ENCODE measurements around the gene ATXN1.

The ATXN1 gene

GRCh38 chr6:16696496-16696895, 64.8 kb downstream of the ATXN1 start:
- FAIRE-seq = no peak

- FAIRE-seq = no peak
Observed at GRCh38 chr6:16694781-16695578, 66.3 kb downstream of the ATXN1 start.

DNA sequence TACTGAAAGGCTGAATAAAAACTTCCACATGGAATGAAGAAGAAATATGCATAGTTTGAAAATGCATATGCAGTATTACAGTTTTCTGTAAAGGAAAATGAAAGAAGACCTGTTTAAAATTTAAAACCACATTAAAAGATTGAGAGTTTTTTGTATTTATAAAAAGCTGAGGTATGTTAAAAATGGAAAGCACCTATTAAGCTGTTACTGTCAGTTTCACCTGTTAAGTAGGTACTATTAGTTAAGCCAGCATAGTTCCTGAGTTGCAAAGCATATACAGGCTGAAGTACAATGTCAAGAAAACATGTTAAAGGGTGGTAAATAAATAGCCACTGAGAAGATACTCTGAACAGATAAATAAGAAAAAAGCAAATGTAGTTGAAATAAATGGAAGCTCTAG, 69.9 kb downstream of the ATXN1 start:
- FAIRE-seq = no peak

- FAIRE-seq = no peak
Observed at GRCh38 chr6:16690608-16691142, 70.6 kb downstream of the ATXN1 start.

DNA sequence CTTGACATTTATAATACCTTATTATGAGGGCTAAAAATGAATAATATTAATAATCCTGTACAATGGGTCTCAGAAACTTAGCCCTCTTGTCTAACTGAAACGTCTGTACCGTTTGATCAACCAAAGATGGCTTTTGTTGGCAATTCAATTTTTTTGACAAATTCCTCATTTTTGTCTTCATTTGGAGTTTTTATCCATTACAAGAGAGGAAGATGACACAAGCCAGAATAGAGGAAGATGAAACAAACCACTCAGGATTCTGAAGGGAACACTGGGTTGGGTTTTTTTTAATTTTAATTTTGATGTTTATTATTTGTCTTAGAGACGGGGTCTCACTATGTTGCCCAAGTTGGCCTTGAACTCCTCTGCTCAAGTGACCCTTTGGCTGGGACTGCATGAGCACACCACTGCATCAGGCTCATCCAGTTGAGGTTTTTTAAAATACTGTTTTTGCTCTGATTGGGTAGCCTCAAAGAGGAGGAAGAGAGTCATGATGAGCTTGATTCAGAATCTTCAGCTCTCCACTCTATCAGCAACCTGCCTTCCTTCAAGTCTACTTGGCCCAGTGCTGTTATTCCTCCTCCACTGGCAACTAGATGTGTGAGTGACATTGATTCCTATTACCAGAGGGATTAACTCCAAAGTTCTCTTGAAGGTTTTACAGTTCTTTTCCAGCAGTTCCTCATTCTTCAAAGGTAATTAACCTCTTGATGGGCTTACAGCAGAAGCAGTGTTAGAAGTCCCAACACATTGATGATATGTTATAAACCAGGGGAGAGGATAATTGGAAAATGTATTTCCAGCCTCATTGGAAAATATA, 71.3 kb downstream of the ATXN1 start:
- FAIRE-seq = no peak

GRCh38 chr6:16688984-16689636, 72.2 kb downstream of the ATXN1 start:
- no peak for FAIRE-seq

DNA sequence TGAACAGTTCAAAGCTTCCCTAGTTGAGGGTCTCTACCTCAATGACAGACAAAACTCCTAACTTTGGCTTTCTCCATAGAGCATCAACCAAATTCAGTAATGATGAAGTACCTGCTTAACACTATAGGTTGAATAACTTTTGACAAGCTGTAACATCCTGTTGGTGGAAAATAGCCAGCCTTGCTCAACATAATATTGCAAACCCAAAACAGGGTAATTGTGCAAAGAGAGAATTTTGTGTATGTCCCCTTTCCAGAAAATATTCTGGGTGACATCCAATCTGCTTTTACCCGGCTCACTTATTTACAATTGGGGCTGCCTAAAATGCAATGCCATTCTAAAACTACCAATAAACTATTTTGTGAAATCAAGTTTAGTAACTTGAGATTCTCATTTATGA, 72.8 kb downstream of the ATXN1 start:
- FAIRE-seq = no peak

- no peak for FAIRE-seq
Observed at GRCh38 chr6:16687045-16687444, 74.2 kb downstream of the ATXN1 start.

DNA sequence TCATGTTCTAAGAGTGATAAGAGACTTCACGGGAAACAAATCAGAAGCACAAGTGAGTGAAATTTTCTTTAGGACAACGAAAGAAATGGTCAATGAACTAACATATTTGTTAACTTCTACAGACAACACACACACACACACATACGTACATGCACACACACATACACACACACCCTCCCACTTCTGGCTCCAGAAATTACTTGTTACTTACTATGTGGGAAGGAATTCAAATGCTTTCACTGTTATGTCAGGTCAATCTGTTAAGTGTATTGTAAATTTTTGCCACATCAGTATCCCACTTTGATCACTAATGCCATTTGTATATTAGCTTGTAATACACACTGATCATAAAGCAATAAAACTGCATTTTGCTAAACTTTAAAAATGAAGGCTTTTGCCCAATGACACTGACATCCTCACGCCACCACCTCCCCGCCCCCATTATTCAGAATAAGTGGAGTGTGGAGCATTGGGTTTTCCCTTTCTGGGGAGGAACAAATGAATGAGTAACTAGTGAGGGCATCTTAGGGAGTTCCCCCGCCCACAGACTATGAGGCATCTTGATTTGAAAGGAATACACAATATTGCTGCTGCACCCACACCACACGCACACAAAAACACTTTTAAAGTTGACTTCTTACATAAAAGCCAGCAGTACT, 76.2 kb downstream of the ATXN1 start:
- no peak for FAIRE-seq

- no peak for FAIRE-seq
Observed at GRCh38 chr6:16684195-16684689, 77.0 kb downstream of the ATXN1 start.

DNA sequence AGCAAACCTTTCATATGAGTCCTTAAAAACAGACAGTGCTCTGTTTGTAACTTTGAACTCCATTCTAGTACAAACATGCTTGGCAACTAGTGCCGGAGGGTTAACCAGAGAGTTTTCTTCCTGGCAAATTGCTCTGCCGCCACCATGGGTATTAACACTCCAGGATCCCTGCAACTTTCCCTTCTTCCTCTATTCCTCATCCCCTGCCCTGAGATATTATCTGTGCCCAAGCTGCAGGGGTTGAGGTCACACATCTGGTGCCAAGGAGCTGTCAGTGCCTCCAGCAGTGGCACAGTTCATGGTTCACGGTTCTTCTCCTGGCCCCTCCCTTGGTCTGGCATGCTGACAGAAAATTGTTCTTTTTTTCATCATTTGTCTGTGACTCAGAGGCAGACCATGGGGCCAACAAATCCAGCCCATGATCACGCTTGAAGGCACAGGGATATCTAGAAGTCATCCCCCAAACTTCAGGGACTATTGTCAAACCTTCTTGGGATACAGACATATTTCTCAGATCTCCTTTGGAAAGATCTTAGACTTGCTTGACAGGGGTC, 77.5 kb downstream of the ATXN1 start:
- no peak for FAIRE-seq

- FAIRE-seq = no peak
Observed at GRCh38 chr6:16681260-16681873, 79.9 kb downstream of the ATXN1 start.

GRCh38 chr6:16679050-16679449, 82.2 kb downstream of the ATXN1 start:
- no peak for FAIRE-seq

DNA sequence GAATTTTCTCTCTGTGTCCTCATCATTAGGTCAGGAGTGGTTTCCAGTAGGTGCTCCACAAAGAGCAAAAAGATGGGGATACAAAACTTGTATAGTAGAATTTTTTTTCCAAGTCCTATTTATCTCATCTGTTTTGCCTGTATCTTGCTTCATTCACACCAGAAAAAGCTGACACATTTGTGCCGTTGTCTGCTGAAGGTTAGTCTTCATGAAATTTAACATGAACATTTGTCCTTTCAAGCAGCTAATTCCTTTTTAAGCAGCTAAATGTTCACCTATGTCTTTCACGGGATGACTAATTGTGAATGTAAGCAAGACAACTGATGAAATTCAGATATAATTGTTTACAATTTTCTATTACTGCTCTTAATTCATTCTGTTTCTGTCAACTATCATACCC, 83.8 kb downstream of the ATXN1 start:
- FAIRE-seq = no peak

DNA sequence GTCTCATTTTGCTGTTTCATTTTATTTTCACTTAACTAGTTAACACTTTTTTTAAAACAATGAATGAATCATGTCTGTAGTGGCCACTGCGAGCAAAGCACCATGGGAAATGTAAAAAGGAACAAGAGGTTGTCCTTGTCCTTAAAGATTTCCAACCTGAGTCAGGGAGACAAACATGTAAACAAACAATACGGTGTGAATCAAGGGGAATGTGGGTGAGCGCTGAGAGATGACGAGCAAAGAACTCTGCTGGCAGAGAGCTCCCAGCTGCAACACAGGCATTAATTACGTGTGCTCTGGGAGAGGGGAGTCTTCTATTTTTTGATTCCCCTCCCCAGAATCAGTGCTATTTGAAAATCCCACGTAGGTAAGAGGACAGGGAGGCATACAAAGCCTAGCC, 84.3 kb downstream of the ATXN1 start:
- FAIRE-seq = no peak

GRCh38 chr6:16676376-16676775, 84.9 kb downstream of the ATXN1 start:
- FAIRE-seq = no peak

GRCh38 chr6:16674801-16675392, 86.4 kb downstream of the ATXN1 start:
- no peak for FAIRE-seq

DNA sequence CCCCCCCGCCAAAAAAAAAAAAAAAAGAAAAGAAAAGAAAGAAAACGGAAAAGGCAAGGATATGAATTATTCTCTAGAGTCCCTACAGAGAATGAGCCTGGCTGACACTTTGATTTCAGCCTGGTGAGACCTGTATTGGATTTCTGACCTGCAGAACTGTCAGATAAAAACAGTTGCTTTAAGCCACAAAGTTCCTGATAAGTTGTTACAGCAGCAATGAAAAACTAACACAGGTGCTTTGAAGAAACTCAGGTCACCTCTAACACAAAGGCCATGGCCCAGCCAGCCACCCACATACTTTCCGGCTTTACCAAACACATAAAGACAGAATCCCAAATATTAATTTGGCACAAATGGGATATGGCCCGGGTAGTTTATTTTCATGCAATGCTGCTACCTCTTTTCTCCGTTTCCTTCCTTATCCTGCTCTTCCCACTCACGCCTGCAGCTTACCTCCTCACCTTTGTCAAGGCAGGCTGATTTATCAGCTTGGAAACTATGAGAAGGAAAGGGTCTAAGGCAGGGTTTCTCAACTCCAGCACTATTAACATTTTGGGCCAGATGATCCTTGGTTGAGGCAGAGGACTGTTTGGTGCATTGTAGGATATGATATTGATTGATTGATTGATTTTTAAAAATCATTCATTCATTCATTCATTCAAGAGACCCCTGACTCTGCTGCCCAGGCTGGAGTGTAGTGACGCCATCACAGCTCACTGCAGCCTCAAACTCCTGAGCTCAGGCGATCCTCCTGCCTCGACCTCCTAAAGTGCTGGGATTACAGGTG, 88.1 kb downstream of the ATXN1 start:
- no peak for FAIRE-seq

- no peak for FAIRE-seq
Observed at GRCh38 chr6:16671302-16672289, 89.7 kb downstream of the ATXN1 start.

All from TTC549 (cell line).